ENCODE results near the gene TFCP2.

GRCh38 chr12:51048661-51049251, 124.2 kb downstream of the TFCP2 start:
- TF ChIP-seq EZH2phosphoT487 (IDR thresholded peaks at IDR 0.05; ENCODE audit: borderline replicate concordance, low read length) (no peak), EZH2 (IDR thresholded peaks at IDR 0.05; ENCODE audit: low read length, unreplicated experiment) (no peak)
- TF ChIP-seq, protein P1, sequence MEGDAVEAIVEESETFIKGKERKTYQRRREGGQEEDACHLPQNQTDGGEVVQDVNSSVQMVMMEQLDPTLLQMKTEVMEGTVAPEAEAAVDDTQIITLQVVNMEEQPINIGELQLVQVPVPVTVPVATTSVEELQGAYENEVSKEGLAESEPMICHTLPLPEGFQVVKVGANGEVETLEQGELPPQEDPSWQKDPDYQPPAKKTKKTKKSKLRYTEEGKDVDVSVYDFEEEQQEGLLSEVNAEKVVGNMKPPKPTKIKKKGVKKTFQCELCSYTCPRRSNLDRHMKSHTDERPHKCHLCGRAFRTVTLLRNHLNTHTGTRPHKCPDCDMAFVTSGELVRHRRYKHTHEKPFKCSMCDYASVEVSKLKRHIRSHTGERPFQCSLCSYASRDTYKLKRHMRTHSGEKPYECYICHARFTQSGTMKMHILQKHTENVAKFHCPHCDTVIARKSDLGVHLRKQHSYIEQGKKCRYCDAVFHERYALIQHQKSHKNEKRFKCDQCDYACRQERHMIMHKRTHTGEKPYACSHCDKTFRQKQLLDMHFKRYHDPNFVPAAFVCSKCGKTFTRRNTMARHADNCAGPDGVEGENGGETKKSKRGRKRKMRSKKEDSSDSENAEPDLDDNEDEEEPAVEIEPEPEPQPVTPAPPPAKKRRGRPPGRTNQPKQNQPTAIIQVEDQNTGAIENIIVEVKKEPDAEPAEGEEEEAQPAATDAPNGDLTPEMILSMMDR (conservative IDR thresholded peaks at IDR 0.05; ENCODE audit: low read depth, low read length) = no peak
